Mucosa of descending colon (tissue), 3 donors: ENCODE measurements around the gene FES. TPM values are rescaled to one million over a fixed set of nuclear protein-coding genes. Genes with fewer than 3 reads are reported as not detected.
"Not testable (repeated sequence)": the region's sequence is repeated elsewhere in the genome, so short reads cannot be mapped to it uniquely, and the experiment has no call there.

Experiments used
- ATAC-seq: fragments of 200-7000 bp; cut with Tn5 transposase; one replicate; pipeline ENCODE4 v1.9.1; 2020; ENCODE audit warnings: mild to moderate bottlenecking, moderate library complexity
- DNase-seq, 3 donors: peaks; one replicate each; pipeline ENCODE4 v3.0.0-alpha.2; 2020
- H3K36me3 ChIP-seq: fragments of 200-600 bp; one replicate; pipeline ENCODE4 v1.8.0; 2021; ENCODE audit warnings: low read depth, mild to moderate bottlenecking
- H3K4me1 ChIP-seq: fragments of 200-600 bp; one replicate; pipeline ENCODE4 v1.8.0; 2021; ENCODE audit warnings: low read depth, mild to moderate bottlenecking
- H3K4me3 ChIP-seq: fragments of 200-600 bp; one replicate; pipeline ENCODE4 v1.8.0; 2021; ENCODE audit warnings: mild to moderate bottlenecking
- H3K9me3 ChIP-seq: fragments of 200-600 bp; one replicate; pipeline ENCODE4 v1.8.0; 2021; ENCODE audit warnings: mild to moderate bottlenecking
- CTCF ChIP-seq: fragments of 200-600 bp; IDR thresholded peaks from one replicate; pipeline ENCODE4 v1.8.0; 2022; ENCODE audit warnings: antibody characterized with exemption, mild to moderate bottlenecking
- intact Hi-C, 2 donors: fragments of 100-400 bp; cut with DNase I in 1 of 2; cut with micrococcal nuclease in 1 of 2; formaldehyde crosslinking; loops; one replicate each; pipeline versions ENCODE4 v1.11.0 to v1.11.1; 2022; cut with DNase I, micrococcal nuclease
- total RNA-seq, 3 donors: library from RNA; stranded (reverse); fragmentation: NEBNext Ultra II Directional in 2 of 3; extraction: Animal tissue kit (Norgen Biotek cat#: 25700) in 2 of 3; gene quantifications; one replicate each; pipeline versions ENCODE4 v1.2.1 to v1.2.4, GENCODE V29; 2021 to 2023
- donor health status: DM: no; HTN: no; CAD: no; lungs with moderate emphysema.
- donor health status: DM: no; HTN: no; CAD: no.
- donor health status: DM: no; HTN: yes; CAD: no.

Gene FES
- total RNA-seq, 3 donors from 2014 or later: 7.9 to 18.6 (median 12.1) TPM

- Histone ChIP-seq H3K36me3 (peaks cover 6% of the 10 kb centered on the region), H3K4me3 (no peak overlapping the region), H3K4me1 (no peaks in the 10 kb centered on the region), H3K9me3 (no peaks in the 10 kb centered on the region)
- intact Hi-C loops: no loop called here
- no peak for ATAC-seq
- no peak for TF ChIP-seq CTCF
- DNase-seq: no peak
Measured at GRCh38 chr15:90921887-90922286, 37.6 kb downstream of the FES start.

- H3K4me1 ChIP-seq, H3K36me3 ChIP-seq, H3K4me3 ChIP-seq, H3K9me3 ChIP-seq, intact Hi-C loops: not testable (repeated sequence)
- ATAC-seq: peak; percentile 42
- DNase-seq: peak in 1 of 3 donors; percentile 16
Measured at GRCh38 chr15:90922712-90923322, 38.5 kb downstream of the FES start.

- ATAC-seq (peak; percentile 9), DNase-seq (no peak)
- H3K9me3 ChIP-seq: no peaks in the 10 kb centered on the region
- H3K36me3 ChIP-seq: peaks cover 6% of the 10 kb centered on the region
- peaks cover 3% of the 10 kb centered on the region for H3K4me1 ChIP-seq
- H3K4me3 ChIP-seq: no peak overlapping the region
- intact Hi-C loops: no loop called here
- TF ChIP-seq CTCF: no peak
Measured at GRCh38 chr15:90924375-90924774, 40.1 kb downstream of the FES start.

- H3K4me1 ChIP-seq: peaks cover 15% of the 10 kb centered on the region
- H3K4me3 ChIP-seq, DNase-seq, ATAC-seq, H3K9me3 ChIP-seq, H3K36me3 ChIP-seq, intact Hi-C loops: not testable (repeated sequence)
Measured at GRCh38 chr15:90926766-90927165, 42.5 kb downstream of the FES start.

GRCh38 chr15:90928106-90928505, 43.8 kb downstream of the FES start:
- DNase-seq, ATAC-seq, H3K36me3 ChIP-seq, H3K9me3 ChIP-seq, H3K4me3 ChIP-seq, intact Hi-C loops: not testable (repeated sequence)
- H3K4me1 ChIP-seq: peaks cover 19% of the 10 kb centered on the region

- no peak for TF ChIP-seq CTCF
- H3K9me3 ChIP-seq: no peaks in the 10 kb centered on the region
- H3K36me3 ChIP-seq: no peaks in the 10 kb centered on the region
- ATAC-seq: no peak
- peak overlapping the region; percentile 42 for H3K4me3 ChIP-seq
- H3K4me1 ChIP-seq: peaks cover 19% of the 10 kb centered on the region
- intact Hi-C loops: no loop called here
- no peak for DNase-seq
Measured at GRCh38 chr15:90929246-90930019, 45.1 kb downstream of the FES start.

- Histone ChIP-seq H3K9me3 (no peaks in the 10 kb centered on the region), H3K4me3 (no peak overlapping the region), H3K4me1 (peaks cover 24% of the 10 kb centered on the region), H3K36me3 (no peaks in the 10 kb centered on the region)
- intact Hi-C loops: no loop called here
- TF ChIP-seq CTCF: no peak
- DNase-seq (no peak), ATAC-seq (no peak)
Measured at GRCh38 chr15:90930861-90931574, 46.7 kb downstream of the FES start.
